Activated CD4-positive, alpha-beta T cell treated with anti-CD3 and anti-CD28 coated beads for 1 hour (primary cell): Measurements from ENCODE around the gene CSE1L.
"Not testable (repeated sequence)": the region's sequence is repeated elsewhere in the genome, so short reads cannot be mapped to it uniquely, and the experiment has no call there.

Experiments used
- DNase-seq: peaks from one replicate; pipeline ENCODE4 v3.0.0-alpha.2; 2020

The CSE1L gene, protein sequence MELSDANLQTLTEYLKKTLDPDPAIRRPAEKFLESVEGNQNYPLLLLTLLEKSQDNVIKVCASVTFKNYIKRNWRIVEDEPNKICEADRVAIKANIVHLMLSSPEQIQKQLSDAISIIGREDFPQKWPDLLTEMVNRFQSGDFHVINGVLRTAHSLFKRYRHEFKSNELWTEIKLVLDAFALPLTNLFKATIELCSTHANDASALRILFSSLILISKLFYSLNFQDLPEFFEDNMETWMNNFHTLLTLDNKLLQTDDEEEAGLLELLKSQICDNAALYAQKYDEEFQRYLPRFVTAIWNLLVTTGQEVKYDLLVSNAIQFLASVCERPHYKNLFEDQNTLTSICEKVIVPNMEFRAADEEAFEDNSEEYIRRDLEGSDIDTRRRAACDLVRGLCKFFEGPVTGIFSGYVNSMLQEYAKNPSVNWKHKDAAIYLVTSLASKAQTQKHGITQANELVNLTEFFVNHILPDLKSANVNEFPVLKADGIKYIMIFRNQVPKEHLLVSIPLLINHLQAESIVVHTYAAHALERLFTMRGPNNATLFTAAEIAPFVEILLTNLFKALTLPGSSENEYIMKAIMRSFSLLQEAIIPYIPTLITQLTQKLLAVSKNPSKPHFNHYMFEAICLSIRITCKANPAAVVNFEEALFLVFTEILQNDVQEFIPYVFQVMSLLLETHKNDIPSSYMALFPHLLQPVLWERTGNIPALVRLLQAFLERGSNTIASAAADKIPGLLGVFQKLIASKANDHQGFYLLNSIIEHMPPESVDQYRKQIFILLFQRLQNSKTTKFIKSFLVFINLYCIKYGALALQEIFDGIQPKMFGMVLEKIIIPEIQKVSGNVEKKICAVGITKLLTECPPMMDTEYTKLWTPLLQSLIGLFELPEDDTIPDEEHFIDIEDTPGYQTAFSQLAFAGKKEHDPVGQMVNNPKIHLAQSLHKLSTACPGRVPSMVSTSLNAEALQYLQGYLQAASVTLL

DNA sequence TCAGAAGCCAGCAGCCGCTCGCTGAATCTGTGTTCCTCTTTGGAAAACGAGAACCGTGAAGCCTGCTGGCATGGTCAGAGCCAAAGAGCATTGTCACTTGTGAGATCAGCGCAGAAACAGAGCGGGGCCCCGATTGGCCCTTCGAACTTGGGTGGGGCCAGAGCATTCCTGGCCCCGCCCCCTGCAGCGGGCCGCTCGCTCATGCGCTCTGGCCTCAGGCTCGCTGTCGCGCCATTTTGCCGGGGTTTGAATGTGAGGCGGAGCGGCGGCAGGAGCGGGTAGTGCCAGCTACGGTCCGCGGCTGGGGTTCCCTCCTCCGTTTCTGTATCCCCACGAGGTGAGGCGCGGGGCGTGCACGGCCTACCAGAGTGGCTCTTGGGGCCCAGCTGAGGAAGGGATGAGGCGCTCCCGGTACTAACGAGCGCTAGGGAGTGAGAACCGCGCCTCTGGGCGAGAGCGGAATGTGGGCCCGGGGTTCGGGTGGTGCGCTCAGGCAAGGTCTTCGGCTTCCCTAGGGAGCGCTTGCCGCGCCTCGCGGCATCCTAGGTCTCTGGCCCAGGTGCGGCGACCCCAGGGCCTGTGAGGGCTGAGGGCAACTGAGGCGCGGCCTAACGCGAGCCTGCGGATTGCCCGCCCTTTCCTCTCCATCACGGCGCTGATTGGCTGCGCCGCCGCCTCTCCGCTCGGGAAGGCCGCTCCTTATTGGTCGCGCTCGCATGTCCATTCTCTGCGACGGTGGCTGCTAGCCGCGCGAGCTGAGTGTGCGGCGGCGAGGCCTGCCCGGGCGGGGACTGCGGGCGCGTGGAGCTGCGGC lies at the start of gene CSE1L:
Gene CSE1L, plus strand, starts transcription at position 226 of the 814 bp plus-strand sequence. CDS start 12,152 bp downstream, outside the sequence.
- peak; percentile 94 for DNase-seq

- no peak for DNase-seq
These were observed 45.9 kb upstream of the CSE1L start for GRCh38 chr20:48999890-49000870.

GRCh38 chr20:49001741-49002140 lies 44.4 kb upstream of the CSE1L start:
- no peak for DNase-seq

- DNase-seq, result no peak
These were observed 39.6 kb upstream of the CSE1L start for GRCh38 chr20:49006446-49006980.

DNA sequence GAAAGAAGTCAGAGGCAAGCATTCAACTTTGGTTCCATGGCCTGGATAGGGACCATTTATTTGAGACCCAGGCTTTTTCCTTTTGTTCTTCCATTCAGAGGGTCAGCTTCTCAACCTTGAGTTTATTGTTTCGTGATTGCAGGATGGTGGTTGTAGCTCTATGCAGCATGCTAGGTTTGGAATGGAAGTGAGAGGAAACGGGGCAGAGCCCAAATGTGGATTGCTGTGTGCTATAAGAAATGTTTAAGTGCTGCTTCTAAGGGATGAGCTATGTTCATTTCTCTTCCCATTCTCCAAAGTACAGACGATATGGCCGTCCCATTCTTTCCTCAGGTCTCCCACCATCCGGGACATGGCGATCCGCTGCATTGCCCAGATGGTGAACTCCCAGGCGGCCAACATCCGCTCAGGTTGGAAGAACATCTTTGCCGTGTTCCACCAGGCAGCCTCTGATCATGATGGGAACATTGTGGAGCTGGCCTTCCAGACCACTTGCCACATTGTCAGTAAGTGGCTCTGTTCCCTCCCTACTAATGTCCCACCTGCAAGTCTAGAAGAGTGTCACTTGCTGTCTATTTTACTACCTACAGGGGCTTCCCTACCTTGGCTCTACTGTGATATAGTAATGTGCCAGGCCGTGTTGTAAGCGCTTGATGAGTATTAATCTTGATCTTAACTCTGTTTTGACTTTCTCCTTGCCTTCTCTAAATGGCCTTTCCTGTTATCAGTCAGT lies 36.0 kb upstream of the CSE1L start:
- DNase-seq, result no peak

DNA sequence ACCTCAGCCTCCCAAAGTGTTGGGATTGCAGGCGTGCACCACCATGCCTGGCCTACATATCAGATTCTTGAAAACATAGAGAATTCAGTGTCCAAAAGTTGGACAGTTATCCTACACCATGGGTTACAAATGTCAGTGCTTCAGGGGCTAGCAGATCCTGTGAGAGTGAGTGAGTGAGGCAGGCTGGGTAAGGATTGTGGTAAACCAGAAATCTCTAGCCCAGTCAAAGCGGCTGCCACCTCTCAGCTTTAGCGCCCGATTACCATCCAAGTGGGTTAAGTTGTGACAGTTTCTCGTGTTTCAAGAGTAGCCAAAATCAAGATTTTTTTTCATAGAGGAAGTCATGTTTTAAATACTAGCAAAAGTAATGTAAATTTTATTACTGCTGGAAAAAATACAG lies 21.9 kb upstream of the CSE1L start:
- no peak for DNase-seq

DNA sequence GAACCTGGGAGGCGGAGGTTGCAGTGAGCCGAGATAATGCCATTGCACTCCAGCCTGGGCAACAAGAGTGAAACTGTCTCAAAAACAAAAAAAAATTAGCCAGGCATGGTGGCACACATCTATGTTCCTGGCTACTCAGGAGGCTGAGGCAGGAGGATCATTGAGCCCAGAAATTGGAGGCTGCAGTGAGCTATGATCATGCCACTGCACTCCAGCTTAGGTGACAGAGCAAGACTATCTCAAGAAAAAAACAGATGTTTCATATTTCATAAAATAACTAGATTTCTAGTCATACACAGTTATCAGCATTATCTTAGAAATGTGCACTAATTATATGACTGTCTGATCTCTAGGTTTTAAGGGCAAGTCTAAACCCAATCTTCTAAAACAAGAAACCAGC lies 17.9 kb upstream of the CSE1L start:
- DNase-seq, result not testable (repeated sequence)

- no peak for DNase-seq
These were observed 17.4 kb upstream of the CSE1L start for GRCh38 chr20:49028684-49029083.

DNA sequence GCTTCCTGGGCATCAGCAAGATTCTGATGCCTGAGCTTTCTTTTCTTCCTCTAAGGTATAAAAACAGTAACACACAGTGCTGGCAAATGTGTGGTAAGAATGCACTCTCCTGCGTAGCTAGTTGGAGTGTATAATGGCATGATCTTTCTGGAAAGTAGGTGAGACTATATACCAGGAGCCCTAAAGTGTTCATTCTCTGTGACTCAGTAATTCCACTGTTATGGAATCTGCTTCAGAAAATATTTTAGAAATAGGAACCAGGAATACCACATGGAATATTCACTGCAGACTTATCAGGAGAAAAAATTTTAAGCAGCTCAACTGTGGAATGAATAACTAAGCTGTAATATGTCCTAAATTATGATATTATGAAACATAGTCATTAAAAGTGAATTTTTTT lies 16.9 kb upstream of the CSE1L start:
- DNase-seq, result no peak

DNA sequence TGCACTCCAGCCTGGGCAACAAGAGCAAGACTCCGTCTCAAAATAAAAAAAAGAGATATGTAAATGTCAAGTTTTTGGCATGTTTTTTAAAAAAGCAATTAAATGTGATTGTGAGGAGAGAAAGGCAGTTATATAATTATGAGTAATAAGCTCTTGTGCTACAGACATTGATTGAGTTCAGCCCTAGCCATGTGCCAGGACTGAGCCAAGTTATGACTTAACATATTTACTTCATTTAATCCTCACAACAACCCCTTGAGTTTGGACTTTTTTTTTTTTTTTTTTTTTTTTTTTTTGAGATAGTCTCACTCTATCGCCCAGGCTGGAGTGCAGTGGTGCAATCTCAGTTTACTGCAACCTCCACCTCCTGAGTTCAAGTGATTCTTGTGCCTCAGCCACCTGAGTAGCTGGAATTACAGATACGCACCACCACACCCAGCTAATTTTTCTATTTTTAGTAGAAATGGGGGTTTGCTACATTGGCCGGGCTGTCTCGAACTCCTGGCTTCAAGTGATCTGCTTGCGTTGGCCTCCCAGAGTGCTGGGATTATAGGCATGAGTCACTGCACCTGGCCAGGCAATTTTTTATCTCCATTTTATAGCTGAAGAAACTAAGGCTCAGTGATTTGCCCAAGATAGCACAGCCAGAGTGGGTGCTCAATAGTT lies 15.0 kb upstream of the CSE1L start:
- DNase-seq, result no peak

GRCh38 chr20:49032455-49032854 lies 13.7 kb upstream of the CSE1L start:
- no peak for DNase-seq

DNA sequence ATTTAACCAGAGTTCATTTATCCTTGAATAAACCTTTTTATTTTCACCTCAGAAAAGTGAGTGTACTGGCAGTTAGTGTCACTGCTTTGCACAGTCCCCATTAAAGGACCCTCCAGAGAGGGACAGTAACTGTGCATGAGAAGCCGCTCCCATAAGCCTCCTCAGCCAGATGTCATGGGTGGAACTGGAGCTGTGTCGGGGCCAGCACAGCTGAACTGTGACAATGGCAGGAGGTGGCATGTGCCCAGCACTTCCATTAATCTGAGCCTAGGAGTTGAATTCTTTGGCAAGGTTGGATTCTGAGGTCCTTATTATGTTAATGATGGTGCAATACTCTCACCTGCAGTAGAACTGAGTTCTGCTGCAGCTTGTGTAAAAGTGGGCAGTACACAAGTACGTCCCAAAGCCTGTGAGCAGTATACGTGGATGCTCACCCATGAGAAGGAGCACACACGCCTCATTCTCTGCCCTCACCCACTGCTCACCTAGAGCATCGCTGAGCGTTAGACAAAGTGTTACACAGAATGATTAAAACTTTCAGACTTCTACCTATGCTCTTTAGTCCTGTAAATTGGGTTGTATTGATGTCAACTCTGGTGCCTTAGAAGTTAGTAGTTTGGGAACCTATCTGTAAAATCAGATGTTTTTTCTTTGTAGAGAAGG lies 11.9 kb upstream of the CSE1L start:
- no peak for DNase-seq

DNA sequence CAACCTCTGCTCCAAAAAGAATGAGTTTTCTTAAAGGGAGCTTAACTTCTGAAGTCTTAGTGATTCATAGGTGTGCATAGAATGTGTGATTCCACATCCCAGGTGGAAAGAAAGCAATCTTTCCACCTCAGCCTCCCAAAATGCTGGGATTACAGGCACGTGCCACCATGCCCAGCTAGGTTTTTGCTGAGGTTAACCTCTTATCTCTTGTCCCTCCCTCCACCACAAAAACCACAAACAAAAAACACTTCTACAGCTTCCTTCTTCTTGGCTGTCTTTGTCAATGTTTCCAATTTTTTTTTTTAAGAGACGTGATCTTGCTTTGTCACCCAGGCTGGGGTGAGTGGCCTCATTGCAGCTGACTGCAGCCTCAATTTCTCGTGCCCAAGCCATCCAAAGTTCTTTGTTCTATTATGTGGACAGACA lies 8.1 kb upstream of the CSE1L start:
- DNase-seq, result no peak

- DNase-seq, result no peak
These were observed 6.3 kb upstream of the CSE1L start for GRCh38 chr20:49039854-49040253.

DNA sequence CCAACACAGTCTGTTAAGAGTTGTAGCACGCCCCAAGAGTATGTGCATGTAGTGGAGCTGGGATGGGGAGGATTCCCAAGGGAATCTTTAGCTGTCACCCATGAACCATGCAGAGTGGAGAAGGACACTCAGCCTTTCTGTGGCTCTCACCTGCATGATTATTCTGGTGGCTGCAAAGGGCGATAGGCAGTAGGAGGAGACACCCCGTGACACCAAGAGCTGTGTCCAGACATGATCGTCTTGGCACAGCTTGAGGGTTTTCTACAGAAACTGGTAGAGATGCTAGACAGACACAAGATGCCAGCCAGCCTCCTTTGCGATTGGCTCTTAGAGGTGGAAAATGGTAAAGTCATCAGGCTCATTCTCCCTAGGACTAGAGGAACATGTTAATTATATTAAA lies 3.1 kb upstream of the CSE1L start:
- no peak for DNase-seq

DNA sequence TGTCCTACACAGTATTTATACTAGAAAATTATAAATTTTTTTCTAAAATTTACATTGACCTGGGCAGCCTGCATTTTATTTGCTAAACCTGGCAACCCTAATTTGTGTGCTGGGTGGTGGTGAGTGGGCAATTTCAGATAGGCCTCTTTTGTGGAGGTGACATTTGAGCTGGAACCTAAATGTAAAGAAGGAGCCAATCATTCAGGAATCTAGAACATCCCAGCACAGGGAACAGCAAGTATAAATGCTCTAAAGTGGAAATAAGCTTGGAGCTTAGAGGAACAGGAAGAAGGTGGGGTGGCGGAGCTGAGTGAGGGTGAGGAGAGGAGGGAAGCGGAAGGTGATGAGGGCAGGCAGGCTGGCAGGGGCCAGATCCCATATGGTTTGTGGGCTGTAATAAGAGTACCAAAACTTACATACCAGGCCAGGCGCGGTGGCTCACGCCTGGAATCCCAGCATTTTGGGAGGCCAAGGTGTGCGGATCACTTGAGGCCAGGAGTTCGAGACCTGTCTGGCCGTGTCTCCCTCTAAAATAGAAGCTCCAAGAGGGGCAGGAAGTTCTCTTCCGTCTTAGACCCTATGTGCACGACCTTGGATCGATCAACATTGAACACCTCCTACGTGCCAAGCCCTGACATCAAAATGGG lies 549 bp upstream of the CSE1L start:
- no peak for DNase-seq

- DNase-seq, result no peak
These were observed 6.2 kb downstream of the CSE1L start for GRCh38 chr20:49052334-49052733.

DNA sequence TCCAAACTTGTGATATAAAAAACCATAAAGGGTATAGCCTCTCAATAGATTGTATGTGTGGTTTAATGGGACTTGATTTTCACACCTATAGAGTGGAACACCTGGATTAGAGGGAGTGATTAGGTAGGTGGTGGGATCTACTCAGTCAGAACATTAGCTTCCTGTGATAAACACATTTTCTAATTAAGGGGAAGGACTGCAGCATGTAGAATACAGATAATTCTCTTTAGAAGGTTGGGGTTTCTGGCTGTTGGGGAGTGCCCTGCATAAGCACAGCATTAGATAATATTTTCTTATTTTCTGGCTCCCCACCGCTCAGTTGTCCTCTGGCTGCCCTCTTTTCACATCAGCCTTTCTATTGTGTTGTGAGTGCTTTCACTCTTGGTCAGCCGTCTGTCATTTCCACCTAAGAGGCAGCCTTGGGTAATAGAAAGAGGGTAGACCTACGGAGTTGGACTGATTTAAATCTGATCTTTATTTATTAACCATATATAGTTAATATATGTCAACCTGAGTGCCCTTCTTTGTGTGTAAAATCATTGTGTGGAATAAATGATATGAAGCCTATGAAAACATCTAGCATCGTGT lies 8.0 kb downstream of the CSE1L start:
- no peak for DNase-seq

DNA sequence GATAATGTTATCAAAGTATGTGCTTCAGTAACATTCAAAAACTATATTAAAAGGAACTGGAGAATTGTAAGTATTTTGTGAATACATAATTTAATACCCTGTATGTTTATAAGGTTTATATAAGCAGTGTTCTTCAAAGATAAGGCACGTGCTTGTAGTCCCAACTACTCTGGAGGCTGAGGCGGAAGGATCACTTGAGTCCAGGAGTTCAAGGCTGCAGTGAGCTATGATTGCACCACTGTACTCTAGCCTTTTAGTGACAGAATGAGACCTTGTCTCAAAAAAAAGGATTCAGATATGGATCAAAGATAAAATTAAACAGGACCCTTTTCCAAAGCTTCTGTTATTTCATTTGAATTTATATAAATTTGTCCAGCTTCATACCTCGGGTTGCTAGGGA lies 17.2 kb downstream of the CSE1L start:
- no peak for DNase-seq
